D341Med (cell line): ENCODE data around the gene CYB5B.
A peak's percentile ranks its signal among the peaks of the same experiment; 100 is the strongest.
"Not testable (repeated sequence)": the region's sequence is repeated elsewhere in the genome, so short reads cannot be mapped to it uniquely, and the experiment has no call there.

Source experiments
- DNase-seq: peaks from one replicate; pipeline ENCODE4 v3.0.0; 2012; ENCODE audit warnings: low spot score

CYB5B gene

GRCh38 chr16:69408475-69408874 is 15.9 kb upstream of the CYB5B start:
- DNase-seq, result no peak

GRCh38 chr16:69410219-69410990 is 14.0 kb upstream of the CYB5B start:
- DNase-seq, result no peak

DNA sequence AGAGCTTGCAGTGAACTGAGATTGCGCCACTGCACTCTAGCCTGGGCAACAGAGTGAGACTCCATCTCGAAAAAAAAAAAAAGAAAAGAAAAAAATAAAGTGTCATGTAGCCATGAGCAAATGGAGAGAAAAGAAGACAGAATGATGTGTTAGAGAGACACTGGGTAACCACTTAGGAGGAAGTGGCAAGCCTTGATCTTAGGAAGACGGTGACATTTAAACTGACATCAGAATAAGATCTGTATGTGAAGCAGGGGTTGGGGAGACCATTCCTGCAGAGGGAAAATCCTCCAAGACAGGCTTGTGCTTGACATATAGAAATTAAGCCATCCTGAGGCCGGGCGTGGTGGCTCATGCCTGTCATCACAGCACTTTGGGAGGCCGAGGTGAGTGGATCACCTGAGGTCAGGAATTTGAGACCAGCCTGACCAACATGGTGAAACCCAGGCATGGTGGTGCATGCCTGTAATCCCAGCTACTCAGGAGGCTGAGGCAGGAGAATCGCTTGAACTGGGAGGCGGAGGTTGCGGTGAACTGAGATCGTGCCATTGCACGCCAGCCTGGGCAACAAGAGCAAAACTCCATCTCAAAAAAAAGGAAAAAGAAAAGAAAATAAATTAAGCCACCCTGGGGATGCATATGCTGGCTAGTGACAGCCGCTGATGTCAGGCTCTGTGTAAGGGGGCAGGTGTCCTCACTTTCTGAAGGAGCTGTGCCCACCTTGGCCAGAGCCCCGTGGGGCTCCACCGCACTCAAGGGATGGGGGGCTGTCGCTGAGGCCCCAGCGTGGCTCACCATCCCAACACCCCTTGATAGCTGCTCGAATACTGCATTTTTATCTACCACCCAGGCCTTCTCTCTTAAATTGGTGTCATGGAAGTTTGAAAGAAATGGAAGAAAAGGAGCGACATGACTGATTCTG is 13.1 kb upstream of the CYB5B start:
- no peak for DNase-seq

DNA sequence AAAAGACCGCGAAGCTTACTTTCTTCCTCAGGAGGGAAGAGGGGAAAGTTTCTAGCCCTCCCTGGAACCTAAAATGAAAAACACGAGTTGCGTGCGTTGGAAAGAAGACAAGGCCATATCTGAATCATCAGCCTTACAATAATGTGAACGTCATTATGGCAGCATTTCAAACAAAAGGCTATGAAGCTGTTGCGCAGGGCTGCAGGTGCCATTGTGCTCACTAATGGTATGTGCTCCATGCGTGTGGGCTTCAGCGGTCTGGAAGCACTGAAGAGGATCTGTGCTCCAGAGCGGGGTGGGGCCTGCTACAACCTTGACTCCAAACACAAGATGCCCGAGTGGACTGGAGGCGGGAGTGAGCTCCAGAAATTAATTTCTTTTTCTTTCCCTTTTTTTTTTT is 12.1 kb upstream of the CYB5B start:
- DNase-seq, result no peak

GRCh38 chr16:69413045-69413664 is 11.3 kb upstream of the CYB5B start:
- DNase-seq, result no peak

DNA sequence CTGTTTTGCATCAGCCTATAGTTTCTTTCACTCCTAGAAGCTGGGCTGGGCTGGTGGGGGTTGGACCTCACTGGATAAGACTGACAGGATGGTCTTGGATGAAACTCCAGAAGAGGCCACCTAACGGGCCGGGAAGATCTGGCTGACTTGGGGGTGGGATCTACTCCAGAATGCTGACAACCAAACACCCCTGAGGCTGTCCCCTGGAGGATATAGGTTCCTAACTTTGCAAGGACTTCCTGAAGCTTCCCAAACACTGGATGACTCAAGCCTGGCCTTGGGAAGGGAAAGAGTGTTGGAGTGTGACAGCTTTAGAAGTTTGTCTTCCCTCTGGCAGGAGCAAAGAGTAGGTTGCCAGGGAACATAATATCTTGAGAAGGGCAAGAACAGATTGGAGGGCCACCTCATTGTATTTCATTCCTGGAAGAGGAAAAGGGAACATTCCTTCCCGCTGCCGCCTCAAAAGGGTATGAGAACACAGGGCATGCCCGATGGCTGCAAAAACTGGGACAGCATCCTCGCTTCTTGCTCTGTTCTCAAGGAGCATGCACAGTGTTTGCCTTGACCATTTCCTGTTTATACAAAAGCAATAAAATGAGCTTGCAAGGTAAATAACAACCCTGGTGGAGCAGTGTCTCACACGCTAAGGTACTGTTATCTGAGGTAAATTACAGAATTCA is 6.8 kb upstream of the CYB5B start:
- no peak for DNase-seq

DNA sequence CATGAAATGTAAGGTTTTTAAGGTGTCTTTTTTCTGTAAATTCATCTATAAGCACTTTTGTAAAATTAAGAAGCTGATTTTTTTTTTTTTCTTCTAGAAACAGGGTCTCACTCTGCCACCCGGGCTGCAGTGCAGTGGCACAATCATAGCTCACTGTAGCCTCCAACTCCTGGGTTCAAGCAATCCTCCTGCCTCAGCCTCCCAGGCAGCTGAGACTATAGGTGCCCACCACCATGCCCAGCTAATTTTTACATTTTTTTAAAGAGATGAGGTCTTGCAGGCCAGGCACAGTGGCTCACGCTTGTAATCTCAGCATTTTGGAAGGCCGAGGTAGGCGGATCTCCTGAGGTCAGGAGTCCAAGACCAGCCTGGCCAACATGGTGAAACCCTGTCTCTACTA is 4.5 kb upstream of the CYB5B start:
- no peak for DNase-seq

- no peak for DNase-seq
These were observed 1.2 kb upstream of the CYB5B start for GRCh38 chr16:69423189-69423588.

GRCh38 chr16:69424935-69425784 is 741 bp downstream of the CYB5B start:
- DNase-seq, result no peak

DNA sequence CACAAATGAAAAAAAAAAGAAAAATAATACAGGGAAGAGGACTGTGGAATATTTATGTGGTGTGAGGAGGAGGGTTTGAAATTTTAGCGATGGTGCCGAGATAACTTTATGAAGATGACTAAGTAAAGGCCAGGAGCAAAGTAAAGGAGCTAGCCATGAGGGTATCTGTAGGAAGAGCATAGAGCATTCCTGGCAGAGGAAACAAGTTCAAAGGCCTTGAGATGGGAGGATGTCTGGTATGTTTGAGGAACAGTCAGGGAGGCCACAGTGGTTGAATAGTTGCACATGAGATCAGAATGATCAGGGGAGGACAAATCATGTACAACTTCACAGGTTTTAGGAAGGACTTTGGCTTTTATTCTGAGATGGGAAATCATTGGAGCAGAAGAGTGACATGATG is 4.2 kb downstream of the CYB5B start:
- no peak for DNase-seq

GRCh38 chr16:69429058-69429640 is 4.7 kb downstream of the CYB5B start:
- DNase-seq, result not testable (repeated sequence)

- no peak for DNase-seq
These were observed 7.6 kb downstream of the CYB5B start for GRCh38 chr16:69431948-69432468.

DNA sequence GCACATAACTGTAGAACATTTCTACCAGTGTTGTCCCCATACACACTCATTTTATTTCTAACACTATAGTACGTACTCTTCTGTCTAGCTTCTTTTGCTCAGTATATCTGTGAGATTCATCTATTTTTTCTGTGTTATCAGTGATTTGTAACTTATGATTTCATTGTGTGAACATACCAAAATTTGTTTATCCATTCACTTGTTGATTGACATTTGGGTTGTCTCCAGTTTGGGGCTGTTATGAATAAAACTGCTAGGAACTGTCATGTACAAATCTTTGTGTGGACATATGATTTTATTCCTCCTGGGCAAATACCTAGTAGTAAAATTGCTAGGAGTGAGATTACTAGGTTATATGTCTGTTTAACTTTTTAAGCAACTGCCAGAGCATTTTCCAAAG is 9.6 kb downstream of the CYB5B start:
- DNase-seq, result no peak

- no peak for DNase-seq
These were observed 11.8 kb downstream of the CYB5B start for GRCh38 chr16:69435977-69436820.

DNA sequence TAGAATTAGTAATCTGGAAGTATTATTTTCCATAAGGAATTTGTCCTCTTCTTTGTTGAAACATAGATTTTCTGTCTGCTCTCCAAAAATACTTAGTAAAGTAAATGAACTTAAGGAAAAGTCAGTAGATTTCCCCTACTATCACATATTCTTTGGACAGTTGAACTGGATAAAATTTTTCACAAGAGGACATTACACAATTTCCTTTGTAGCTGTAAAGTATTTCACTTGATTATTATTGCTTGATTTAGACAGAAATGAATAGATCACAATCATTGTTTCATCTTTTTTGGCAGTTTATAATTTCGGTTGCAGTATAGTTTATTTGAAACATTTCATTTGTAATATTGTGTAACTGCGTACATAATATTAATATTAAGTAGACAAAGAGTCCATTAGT is 12.5 kb downstream of the CYB5B start:
- DNase-seq, result no peak

GRCh38 chr16:69438465-69438864 is 14.0 kb downstream of the CYB5B start:
- no peak for DNase-seq

DNA sequence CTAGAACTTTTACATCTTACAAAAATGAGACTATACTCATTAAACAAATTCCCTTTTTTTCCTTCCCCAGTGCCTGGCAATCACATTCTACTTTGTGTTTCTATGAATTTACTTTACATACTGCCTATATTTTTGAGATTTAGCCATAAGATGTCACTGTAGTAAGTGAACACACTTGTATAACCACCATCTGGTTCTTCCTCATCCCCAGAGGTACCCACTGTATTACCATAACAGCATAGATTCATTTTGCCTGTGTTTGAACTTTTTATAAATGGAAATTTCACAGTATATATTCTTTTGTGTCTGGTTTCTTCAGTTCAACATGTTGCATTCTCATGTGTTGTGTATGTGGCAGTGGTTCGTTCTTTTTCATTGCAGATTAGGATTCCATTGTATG is 15.8 kb downstream of the CYB5B start:
- DNase-seq, result no peak

DNA sequence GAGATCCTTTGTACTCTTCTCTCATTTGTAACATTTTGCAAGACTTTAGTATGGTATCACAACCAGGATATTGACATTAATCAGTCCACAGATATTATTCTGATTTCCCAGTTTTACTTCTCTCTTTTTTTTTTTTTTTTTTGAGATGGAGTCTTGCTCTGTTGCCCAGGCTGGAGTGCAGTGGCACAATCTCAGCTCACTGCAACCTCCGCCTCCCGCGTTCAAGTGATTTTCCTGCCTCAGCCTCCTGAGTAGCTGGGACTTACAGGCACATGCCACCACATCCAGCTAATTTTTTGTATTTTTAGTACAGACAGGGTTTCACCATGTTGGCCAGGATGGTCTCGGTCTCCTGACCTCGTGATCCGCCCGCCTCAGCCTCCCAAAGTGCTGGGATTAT is 16.6 kb downstream of the CYB5B start:
- not testable (repeated sequence) for DNase-seq

GRCh38 chr16:69443927-69444631 is 19.7 kb downstream of the CYB5B start:
- peak; percentile 11 for DNase-seq
